ENCODE measurements around the gene VWA2.

VWA2 gene

GRCh38 chr10:114320249-114321116 is 81.4 kb downstream of the VWA2 start:
- TF ChIP-seq CTCF (IDR thresholded peaks at IDR 0.05; ENCODE audit: borderline replicate concordance, control extremely low read depth, extremely low read depth, insufficient read depth, missing control alignments) = no peak
- in situ Hi-C loops (cut with MboI; ENCODE audit: low sequenced_read_pairs, unreplicated experiment) = no loop called here
- DNase-seq (ENCODE audit: low spot score) = no peak

- in situ Hi-C loops (cut with MboI; ENCODE audit: low sequenced_read_pairs, unreplicated experiment) = no loop called here
- DNase-seq (ENCODE audit: low spot score) = no peak
- TF ChIP-seq CTCF (IDR thresholded peaks at IDR 0.05; ENCODE audit: borderline replicate concordance, control extremely low read depth, extremely low read depth, insufficient read depth, missing control alignments) = no peak
Observed at GRCh38 chr10:114322344-114322743, 83.3 kb downstream of the VWA2 start.

GRCh38 chr10:114323023-114323422 is 84.0 kb downstream of the VWA2 start:
- in situ Hi-C loops (cut with MboI; ENCODE audit: low sequenced_read_pairs, unreplicated experiment) = no loop called here
- DNase-seq (ENCODE audit: low spot score) = no peak
- TF ChIP-seq CTCF (IDR thresholded peaks at IDR 0.05; ENCODE audit: borderline replicate concordance, control extremely low read depth, extremely low read depth, insufficient read depth, missing control alignments) = no peak

- no peak for DNase-seq (ENCODE audit: low spot score)
- TF ChIP-seq CTCF (IDR thresholded peaks at IDR 0.05; ENCODE audit: borderline replicate concordance, control extremely low read depth, extremely low read depth, insufficient read depth, missing control alignments) = no peak
- in situ Hi-C loops (cut with MboI; ENCODE audit: low sequenced_read_pairs, unreplicated experiment) = no loop called here
Observed at GRCh38 chr10:114326795-114327194, 87.7 kb downstream of the VWA2 start.

GRCh38 chr10:114327537-114328440 is 88.7 kb downstream of the VWA2 start:
- no peak for DNase-seq (ENCODE audit: low spot score)
- in situ Hi-C loops (cut with MboI; ENCODE audit: low sequenced_read_pairs, unreplicated experiment) = no loop called here
- no peak for TF ChIP-seq CTCF (IDR thresholded peaks at IDR 0.05; ENCODE audit: borderline replicate concordance, control extremely low read depth, extremely low read depth, insufficient read depth, missing control alignments)

GRCh38 chr10:114328441-114328812 is 89.4 kb downstream of the VWA2 start:
- in situ Hi-C loops (cut with MboI; ENCODE audit: low sequenced_read_pairs, unreplicated experiment) = no loop called here
- TF ChIP-seq CTCF (IDR thresholded peaks at IDR 0.05; ENCODE audit: borderline replicate concordance, control extremely low read depth, extremely low read depth, insufficient read depth, missing control alignments) = no peak
- DNase-seq (ENCODE audit: low spot score) = no peak

Measured in GM13976 (cell line).